ENCODE results near the gene TC2N. TPM values are rescaled to one million over a fixed set of nuclear protein-coding genes. Genes with fewer than 3 reads are reported as not detected.

The TC2N gene
- total and polyA plus RNA-seq, 7 donors: 12.1 to 49.2 (median 28.2) TPM

GRCh38 chr14:91801358-91801757 lies 66.0 kb downstream of the TC2N start:
- DNase-seq: no peak
- Histone ChIP-seq H3K4me1 (peaks cover 0 to 14% (median 2%) of the 10 kb centered on the region in 4 donors), H3K4me3 (no peak overlapping the region), H3K36me3 (peaks cover 0 to 3% (median 0%) of the 10 kb centered on the region in 4 donors), H3K27ac (no peak overlapping the region), H3K27me3 (no peaks in the 10 kb centered on the region), H3K9me3 (peaks cover 0 to 7% (median 4%) of the 10 kb centered on the region in 4 donors)
- 95 to 97% methylated on average over 2 of the region's 2 CpGs for WGBS, 2 donors
- TF ChIP-seq CTCF (IDR thresholded peaks at IDR 0.05) (no peak), POLR2A (IDR thresholded peaks at IDR 0.05) (no peak), POLR2AphosphoS5 (IDR thresholded peaks at IDR 0.05) (no peak), EP300 (IDR thresholded peaks at IDR 0.05) (no peak)
- intact Hi-C loops (cut with DNase I): no loop called here

GRCh38 chr14:91796617-91797347 lies 70.6 kb downstream of the TC2N start:
- H3K4me3 ChIP-seq: no peak overlapping the region
- WGBS, 2 donors: 92 to 95% methylated on average over 1 of the region's 1 CpG
- no peak for TF ChIP-seq CTCF (IDR thresholded peaks at IDR 0.05)
- no peak for TF ChIP-seq EP300 (IDR thresholded peaks at IDR 0.05)
- no peak for TF ChIP-seq POLR2AphosphoS5 (IDR thresholded peaks at IDR 0.05)
- TF ChIP-seq POLR2A (IDR thresholded peaks at IDR 0.05): no peak
- peaks cover 0 to 15% (median 2%) of the 10 kb centered on the region in 4 donors for H3K4me1 ChIP-seq
- no peaks in the 10 kb centered on the region for H3K36me3 ChIP-seq
- H3K27ac ChIP-seq: no peak overlapping the region
- no peaks in the 10 kb centered on the region for H3K9me3 ChIP-seq
- no peak for DNase-seq
- no peaks in the 10 kb centered on the region for H3K27me3 ChIP-seq
- intact Hi-C loops (cut with DNase I): no loop called here

GRCh38 chr14:91793704-91794103 lies 73.6 kb downstream of the TC2N start:
- Histone ChIP-seq H3K4me1 (peaks cover 0 to 7% (median 2%) of the 10 kb centered on the region in 4 donors), H3K36me3 (no peaks in the 10 kb centered on the region), H3K27me3 (no peaks in the 10 kb centered on the region), H3K4me3 (no peak overlapping the region), H3K9me3 (no peaks in the 10 kb centered on the region), H3K27ac (no peak overlapping the region)
- TF ChIP-seq POLR2A (IDR thresholded peaks at IDR 0.05) (no peak), CTCF (IDR thresholded peaks at IDR 0.05) (no peak), EP300 (IDR thresholded peaks at IDR 0.05) (no peak)
- intact Hi-C loops (cut with DNase I): no loop called here
- no peak for DNase-seq
- WGBS, 2 donors: 82 to 94% methylated on average over 4 of the region's 4 CpGs

- intact Hi-C loops (cut with DNase I): no loop called here
- TF ChIP-seq EP300 (IDR thresholded peaks at IDR 0.05) (no peak), POLR2A (IDR thresholded peaks at IDR 0.05) (no peak), CTCF (IDR thresholded peaks at IDR 0.05) (no peak), POLR2AphosphoS5 (IDR thresholded peaks at IDR 0.05) (no peak)
- no peak overlapping the region for H3K27ac ChIP-seq
- 91% methylated on average over 2 of the region's 2 CpGs for WGBS, 2 donors
- no peaks in the 10 kb centered on the region for H3K27me3 ChIP-seq
- H3K4me3 ChIP-seq: no peak overlapping the region
- no peaks in the 10 kb centered on the region for H3K36me3 ChIP-seq
- no peaks in the 10 kb centered on the region for H3K9me3 ChIP-seq
- no peaks in the 10 kb centered on the region for H3K4me1 ChIP-seq
- DNase-seq: no peak
Observed at GRCh38 chr14:91786188-91786587, 81.1 kb downstream of the TC2N start.

GRCh38 chr14:91780452-91780851 lies 86.9 kb downstream of the TC2N start:
- Histone ChIP-seq H3K9me3 (no peaks in the 10 kb centered on the region), H3K36me3 (no peaks in the 10 kb centered on the region), H3K27me3 (no peaks in the 10 kb centered on the region), H3K27ac (no peak overlapping the region), H3K4me3 (no peak overlapping the region), H3K4me1 (no peaks in the 10 kb centered on the region)
- DNase-seq: no peak
- no peak for TF ChIP-seq POLR2A (IDR thresholded peaks at IDR 0.05)
- TF ChIP-seq EP300 (IDR thresholded peaks at IDR 0.05): no peak
- TF ChIP-seq POLR2AphosphoS5 (IDR thresholded peaks at IDR 0.05): no peak
- TF ChIP-seq CTCF (IDR thresholded peaks at IDR 0.05): no peak
- 16 to 47% methylated on average over 3 of the region's 3 CpGs for WGBS, 2 donors
- intact Hi-C loops (cut with DNase I): no loop called here

Data from sigmoid colon (tissue), 7 donors.